Activated CD8-positive, alpha-beta memory T cell treated with anti-CD3 and anti-CD28 coated beads, Interleukin-2, amount 50 U/mL, for 24 hours (primary cell): Measurements from ENCODE around the gene ATF4.
A peak's percentile ranks its signal among the peaks of the same experiment; 100 is the strongest.
"Not testable (repeated sequence)": the region's sequence is repeated elsewhere in the genome, so short reads cannot be mapped to it uniquely, and the experiment has no call there.

ENCODE experiments used
- DNase-seq: peaks from one replicate; pipeline ENCODE4 v3.0.0-alpha.2; 2020; ENCODE audit errors: extremely low read depth

Gene ATF4

DNA sequence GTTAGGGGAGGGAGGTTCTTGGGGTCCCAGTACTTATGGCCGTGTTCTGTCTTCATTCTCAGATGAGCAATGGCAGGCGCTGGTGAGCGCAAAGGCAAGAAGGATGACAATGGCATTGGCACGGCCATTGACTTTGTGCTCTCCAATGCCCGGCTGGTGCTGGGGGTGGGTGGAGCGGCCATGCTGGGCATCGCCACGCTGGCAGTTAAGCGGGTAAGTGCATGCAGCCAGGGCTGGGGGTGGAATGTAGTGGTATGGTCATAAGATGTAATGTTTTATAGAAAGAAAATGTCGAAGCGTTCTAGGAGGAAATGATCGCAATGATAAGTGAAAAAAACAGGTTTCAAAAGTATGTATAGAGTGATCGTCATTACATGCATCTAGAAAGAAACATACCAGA, 9.1 kb upstream of the ATF4 start:
- DNase-seq = no peak

GRCh38 chr22:39512026-39512425, 8.3 kb upstream of the ATF4 start:
- no peak for DNase-seq

GRCh38 chr22:39513791-39514190, 6.6 kb upstream of the ATF4 start:
- no peak for DNase-seq

- DNase-seq = no peak
Observed at GRCh38 chr22:39514373-39514973, 5.9 kb upstream of the ATF4 start.

DNA sequence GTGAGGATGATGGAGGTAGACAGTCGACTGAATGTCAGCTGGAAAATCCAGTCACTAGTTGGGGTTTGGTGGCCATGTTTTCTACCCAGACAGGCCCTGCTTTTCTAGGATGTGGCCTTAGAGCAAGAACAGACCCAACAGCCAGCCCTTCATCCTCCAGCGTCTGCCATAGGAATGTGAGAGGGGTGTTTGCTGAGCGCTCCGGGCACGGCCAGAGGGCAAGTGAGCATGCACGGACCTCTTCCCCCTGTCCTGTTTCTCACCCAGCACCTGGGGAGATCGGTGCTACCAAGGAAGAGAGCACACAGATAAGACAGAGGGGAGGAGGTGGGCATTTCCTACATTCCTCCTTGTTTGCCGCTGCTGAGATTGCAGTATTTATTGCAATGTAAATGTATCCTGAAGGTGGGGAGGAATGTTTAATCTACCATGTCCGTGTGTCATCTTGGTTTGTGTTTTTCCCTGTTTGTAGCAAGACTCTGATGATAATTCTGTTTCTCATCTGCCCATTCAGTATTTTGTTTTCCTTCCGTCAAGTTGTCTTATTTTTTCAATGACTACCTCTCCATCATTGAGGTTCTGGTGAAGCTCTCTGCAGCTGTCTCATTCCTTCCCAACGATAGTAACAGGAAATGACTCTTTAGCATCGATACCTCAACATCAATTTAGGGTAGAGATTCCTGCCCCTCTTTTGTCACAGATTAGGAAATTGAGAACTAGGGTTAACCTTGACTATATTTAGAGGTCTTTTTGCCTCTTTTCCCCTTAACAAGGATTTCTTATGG, 4.9 kb upstream of the ATF4 start:
- DNase-seq = no peak

- no peak for DNase-seq
Observed at GRCh38 chr22:39517470-39517869, 2.9 kb upstream of the ATF4 start.

GRCh38 chr22:39518144-39518786, 2.1 kb upstream of the ATF4 start:
- DNase-seq = no peak

DNA sequence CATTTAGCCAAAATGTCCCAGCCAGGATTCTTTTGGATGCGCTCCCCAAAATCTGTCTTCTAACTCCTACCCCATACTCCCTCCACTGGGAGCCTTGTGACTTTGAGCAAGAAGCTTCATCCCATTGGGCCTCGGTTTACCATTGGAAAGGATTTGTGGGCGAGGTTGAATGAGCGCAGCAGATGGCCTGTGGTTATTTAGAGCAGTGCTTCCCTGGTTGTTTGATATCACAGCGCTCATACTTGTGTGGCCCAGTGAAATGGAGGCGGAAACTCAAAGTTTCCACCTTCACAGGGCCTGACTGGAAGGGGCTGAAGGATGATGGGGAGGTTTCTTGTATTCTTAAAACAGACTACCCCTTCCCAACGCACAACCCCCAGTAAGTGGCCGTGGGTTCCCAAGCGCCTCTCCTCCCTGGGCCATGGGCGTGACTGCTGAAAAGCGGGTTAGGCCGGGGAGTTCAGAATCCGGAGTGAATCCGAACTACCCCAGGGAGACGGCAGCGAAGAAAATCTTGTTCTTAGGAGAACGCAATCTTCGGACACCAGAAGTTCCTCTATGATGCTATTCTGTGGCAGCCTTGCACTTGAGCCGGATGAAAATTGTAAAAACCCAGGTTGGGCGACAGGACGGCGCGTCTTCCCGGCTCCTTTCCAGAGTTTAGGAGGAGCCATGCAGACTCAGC, 1.2 kb upstream of the ATF4 start:
- no peak for DNase-seq

DNA sequence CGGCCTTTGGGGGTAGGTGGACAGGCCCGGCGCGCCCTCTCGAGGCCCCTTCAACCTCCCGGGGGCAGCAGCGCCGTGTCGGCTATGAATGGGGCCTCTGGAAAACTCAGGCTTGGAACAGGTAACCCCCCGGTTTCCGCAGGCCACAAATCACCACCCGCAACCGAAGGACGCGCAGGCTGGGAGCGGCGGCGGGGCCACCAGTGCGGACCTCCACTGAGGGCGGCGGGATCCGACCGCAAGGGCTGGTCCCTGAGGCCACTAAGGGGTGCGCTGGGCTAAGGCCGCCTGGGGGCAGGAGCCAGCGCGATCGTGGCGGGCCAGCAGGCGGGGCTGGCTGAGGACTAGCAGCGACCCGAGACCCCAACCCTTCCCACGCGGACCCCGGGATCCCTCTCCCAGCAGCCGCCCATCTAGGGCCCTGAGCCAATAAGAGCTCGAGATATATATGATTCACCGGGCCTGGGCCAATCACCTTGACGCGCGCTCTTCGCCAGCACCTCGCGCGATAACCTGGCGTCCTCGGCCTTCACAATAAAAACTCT, 609 bp upstream of the ATF4 start:
- DNase-seq = peak; percentile 89

- not testable (repeated sequence) for DNase-seq
Observed at GRCh38 chr22:39521106-39521885, 934 bp downstream of the ATF4 start.

GRCh38 chr22:39522091-39522490, 1.7 kb downstream of the ATF4 start:
- not testable (repeated sequence) for DNase-seq

GRCh38 chr22:39522567-39523300, 2.4 kb downstream of the ATF4 start:
- no peak for DNase-seq

GRCh38 chr22:39524089-39524752, 3.9 kb downstream of the ATF4 start:
- no peak for DNase-seq

- no peak for DNase-seq
Observed at GRCh38 chr22:39524753-39525657, 4.6 kb downstream of the ATF4 start.

DNA sequence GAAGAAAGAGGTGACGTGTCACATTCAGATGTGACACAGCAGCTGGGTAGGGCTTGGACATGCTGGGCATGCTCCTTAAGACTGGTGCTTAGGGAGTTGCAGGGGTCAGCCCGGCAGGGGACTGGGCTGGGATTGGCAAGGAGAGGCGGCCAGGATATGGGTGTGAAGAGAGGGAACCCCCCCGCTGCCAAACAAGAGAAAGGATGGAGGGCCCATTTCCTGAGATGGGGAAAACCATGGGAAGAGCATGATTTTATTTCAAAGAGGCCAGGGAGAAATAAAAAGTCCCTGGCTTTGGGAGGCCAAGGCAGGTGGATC, 5.3 kb downstream of the ATF4 start:
- DNase-seq = no peak

DNA sequence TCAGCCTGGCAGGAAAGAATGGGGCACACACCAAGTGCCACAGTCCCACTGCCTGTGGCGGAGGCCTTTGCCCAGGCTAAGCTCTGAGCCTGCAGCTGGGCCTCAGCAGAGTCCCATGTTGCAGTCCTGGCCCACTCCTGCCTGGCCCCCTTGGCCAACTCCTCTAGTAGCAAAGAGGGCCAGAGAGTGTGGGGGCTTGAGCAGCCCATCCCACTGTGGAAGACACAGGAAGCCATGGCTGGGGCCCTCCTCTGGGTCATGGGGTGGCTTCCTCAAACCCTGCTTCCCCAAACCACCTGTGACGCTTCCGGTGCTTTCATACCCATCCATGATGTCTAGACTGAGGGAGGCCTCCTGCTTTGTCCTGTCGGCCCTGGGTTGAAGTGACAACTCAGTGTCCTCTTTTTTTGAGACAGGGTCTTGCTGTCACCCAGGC, 6.4 kb downstream of the ATF4 start:
- no peak for DNase-seq

- no peak for DNase-seq
Observed at GRCh38 chr22:39527481-39527961, 7.2 kb downstream of the ATF4 start.

GRCh38 chr22:39528080-39528661, 7.8 kb downstream of the ATF4 start:
- DNase-seq = no peak
